Prostate gland (tissue), 2 donors: ENCODE measurements around the gene HEATR5B.

Experiments used
- CTCF ChIP-seq, 4 experiments: fragments of 200-600 bp in 2 of 4; fragments of 450-650 bp in 2 of 4; sonication (generic) in 2 of 4; IDR thresholded peaks; 1 replicate in 3 of 4; 2 replicates in 1 of 4; pipeline ENCODE4 v1.5.1; 2016 to 2019; ENCODE audit warnings: antibody characterized with exemption in 4 of 4, mild to moderate bottlenecking in 2 of 4, moderate library complexity in 2 of 4
- POLR2A ChIP-seq: fragments of 450-650 bp; IDR thresholded peaks from one replicate; pipeline ENCODE4 v1.6.1; 2016; ENCODE audit warnings: antibody characterized with exemption, mild to moderate bottlenecking
- POLR2AphosphoS5 ChIP-seq: sonication (generic); formaldehyde crosslinking; IDR thresholded peaks from one replicate; pipeline ENCODE4 v1.6.1; 2017; ENCODE audit warnings: antibody characterized with exemption

GRCh38 chr2:37080689-37081088 is 3.5 kb downstream of the HEATR5B start:
- TF ChIP-seq CTCF (IDR thresholded peaks at IDR 0.05) (no peak), POLR2A (no peak), POLR2AphosphoS5 (no peak)
